AG04449 (cell line): Measurements from ENCODE around the gene PPM1L.

Experiments
- CTCF ChIA-PET: fragments of 350-600 bp; formaldehyde crosslinking; extraction: SDS; loops from one replicate; lab custom pipeline; 2021; ENCODE audit warnings: antibody characterized with exemption; lab: Yijun Ruan, JAX
- POLR2A ChIA-PET: fragments of 400-600, 350-600 bp; formaldehyde crosslinking; extraction: SDS; loops from one replicate; lab custom pipeline; 2020; ENCODE audit warnings: antibody characterized with exemption, inconsistent platforms; lab: Yijun Ruan, JAX
- DNase-seq: peaks from one replicate; pipeline ENCODE4 v3.0.0-alpha.2; 2010; ENCODE audit warnings: low read depth, low spot score
- H3K4me3 ChIP-seq: 2 replicates; pipeline ENCODE4 v1.5.1; 2011; ENCODE audit warnings: low read depth, mild to moderate bottlenecking, control low read depth, low read length
- TF ChIP-seq, protein P1 (sequence below): IDR thresholded peaks from one replicate; pipeline ENCODE4 v1.5.1; 2011; ENCODE audit warnings: mild to moderate bottlenecking, moderate library complexity, low read length, control low read depth, inconsistent platforms; ENCODE audit not compliant: insufficient read depth; ENCODE audit errors: missing control alignments

PPM1L gene

DNA sequence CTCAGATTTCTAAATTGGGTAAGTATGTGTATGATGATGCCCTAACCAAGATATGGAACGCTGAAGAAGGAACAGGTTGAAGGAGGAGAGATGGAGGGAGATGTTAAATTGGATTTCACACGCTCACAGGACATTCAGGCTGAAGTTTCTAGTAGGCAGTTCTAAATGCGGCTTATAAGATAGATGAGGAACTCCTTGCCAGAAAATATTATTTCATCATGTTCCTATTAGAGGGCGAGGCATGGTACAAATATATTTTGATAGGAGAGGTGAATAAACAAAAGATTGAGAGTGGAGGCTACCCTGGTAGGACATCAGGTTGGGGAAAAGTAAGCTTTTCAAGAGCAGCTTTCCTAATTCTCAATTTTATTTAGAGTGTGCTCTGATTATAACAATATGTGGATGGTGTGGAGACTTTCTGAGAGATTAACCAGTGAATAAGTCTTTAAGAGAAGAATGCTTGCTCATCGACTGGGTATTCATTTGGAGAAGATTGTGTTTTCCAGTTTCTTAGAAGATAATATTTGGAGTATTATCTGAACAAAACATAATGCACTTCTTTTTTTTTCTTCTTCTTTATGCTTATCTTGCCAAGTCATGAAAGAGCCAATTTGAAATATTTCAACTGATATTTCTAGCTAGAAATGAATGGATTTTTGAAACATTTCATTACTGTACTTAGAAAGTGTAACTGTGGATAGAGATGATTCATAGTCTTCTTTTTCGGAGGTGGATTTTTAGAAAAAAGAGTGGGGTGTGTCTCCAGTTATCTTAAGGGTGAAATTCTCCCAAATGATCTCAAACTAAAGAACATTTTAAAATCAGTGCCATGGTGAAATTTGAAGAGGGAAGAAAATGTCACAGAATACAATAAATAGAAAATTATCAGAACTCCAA, 260.6 kb downstream of the PPM1L start:
- POLR2A ChIA-PET = no interaction called here

DNA sequence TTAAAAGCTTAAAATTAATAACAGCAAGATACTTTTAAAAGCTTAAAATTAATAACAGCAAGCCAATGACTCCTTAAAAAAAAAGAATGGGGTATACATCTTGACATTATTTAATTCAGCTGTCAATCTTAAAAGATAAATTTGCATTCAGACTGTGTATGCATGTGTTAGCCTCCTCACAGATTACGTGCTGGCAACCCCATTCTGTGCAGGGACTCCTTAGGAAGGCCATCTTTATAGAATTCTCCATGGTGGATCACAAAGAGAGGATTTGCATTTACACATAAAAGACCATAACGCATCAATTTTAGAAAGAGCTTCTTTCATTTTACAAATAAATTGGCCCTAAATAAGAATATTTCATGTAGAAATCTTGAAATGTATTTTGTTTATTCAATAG, 261.9 kb downstream of the PPM1L start:
- TF ChIP-seq, protein P1, sequence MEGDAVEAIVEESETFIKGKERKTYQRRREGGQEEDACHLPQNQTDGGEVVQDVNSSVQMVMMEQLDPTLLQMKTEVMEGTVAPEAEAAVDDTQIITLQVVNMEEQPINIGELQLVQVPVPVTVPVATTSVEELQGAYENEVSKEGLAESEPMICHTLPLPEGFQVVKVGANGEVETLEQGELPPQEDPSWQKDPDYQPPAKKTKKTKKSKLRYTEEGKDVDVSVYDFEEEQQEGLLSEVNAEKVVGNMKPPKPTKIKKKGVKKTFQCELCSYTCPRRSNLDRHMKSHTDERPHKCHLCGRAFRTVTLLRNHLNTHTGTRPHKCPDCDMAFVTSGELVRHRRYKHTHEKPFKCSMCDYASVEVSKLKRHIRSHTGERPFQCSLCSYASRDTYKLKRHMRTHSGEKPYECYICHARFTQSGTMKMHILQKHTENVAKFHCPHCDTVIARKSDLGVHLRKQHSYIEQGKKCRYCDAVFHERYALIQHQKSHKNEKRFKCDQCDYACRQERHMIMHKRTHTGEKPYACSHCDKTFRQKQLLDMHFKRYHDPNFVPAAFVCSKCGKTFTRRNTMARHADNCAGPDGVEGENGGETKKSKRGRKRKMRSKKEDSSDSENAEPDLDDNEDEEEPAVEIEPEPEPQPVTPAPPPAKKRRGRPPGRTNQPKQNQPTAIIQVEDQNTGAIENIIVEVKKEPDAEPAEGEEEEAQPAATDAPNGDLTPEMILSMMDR = no peak
- no peak for DNase-seq
- no peak overlapping the region for H3K4me3 ChIP-seq
- ChIA-PET POLR2A (interaction anchor here (0.6 kb wide), 1 partner anchor 320 kb away, joined by 4 read pairs; no protein-coding TSS in a partner anchor), CTCF (no interaction called here)

More for the DNA sequence above, 260.6 kb downstream of the PPM1L start:
- DNase-seq = no peak
- H3K4me3 ChIP-seq = no peak overlapping the region
- CTCF ChIA-PET = no interaction called here
- TF ChIP-seq, protein P1 = no peak

DNA sequence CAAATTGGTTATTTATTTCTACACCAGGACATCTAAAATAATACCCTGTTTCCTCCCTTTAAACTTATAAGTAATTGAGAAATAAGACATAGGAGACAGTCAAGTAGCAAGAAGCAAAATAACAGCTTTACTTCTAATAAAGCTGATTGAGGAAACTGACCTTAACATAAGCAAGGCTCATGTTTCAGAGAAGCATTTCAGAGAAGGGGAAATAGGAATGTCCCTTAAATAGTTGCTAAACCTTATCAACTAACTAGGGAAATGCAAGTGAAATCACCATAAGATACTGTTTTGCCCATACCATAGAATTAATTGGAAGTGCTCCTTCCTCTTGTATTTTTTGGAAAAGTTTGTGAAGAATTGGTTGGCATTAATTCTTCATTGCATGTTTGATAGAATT, 264.2 kb downstream of the PPM1L start:
- POLR2A ChIA-PET = no interaction called here
- CTCF ChIA-PET = no interaction called here
- no peak for DNase-seq
- H3K4me3 ChIP-seq = no peak overlapping the region
- TF ChIP-seq, protein P1 = no peak

DNA sequence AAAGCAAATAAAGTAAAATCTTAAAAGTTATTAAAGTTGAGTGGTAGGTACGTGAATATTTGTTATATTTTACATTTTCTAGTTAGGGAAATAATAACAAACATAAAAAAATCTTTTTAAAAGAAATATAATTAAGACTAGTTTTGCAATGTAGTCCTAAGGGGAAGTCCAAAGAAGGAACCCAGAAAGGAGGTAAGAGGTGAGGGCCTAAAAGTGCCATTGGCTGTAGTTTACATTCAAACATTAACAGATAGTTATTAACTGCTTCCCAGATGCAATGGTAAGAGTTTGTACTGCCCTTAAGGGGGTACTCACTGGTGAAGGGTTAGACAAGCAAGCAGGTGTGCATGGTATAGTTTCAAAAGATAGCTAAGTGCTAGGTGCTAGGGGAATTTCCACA, 269.9 kb downstream of the PPM1L start:
- POLR2A ChIA-PET = no interaction called here
- TF ChIP-seq, protein P1 = no peak
- no peak overlapping the region for H3K4me3 ChIP-seq
- CTCF ChIA-PET = no interaction called here
- no peak for DNase-seq

DNA sequence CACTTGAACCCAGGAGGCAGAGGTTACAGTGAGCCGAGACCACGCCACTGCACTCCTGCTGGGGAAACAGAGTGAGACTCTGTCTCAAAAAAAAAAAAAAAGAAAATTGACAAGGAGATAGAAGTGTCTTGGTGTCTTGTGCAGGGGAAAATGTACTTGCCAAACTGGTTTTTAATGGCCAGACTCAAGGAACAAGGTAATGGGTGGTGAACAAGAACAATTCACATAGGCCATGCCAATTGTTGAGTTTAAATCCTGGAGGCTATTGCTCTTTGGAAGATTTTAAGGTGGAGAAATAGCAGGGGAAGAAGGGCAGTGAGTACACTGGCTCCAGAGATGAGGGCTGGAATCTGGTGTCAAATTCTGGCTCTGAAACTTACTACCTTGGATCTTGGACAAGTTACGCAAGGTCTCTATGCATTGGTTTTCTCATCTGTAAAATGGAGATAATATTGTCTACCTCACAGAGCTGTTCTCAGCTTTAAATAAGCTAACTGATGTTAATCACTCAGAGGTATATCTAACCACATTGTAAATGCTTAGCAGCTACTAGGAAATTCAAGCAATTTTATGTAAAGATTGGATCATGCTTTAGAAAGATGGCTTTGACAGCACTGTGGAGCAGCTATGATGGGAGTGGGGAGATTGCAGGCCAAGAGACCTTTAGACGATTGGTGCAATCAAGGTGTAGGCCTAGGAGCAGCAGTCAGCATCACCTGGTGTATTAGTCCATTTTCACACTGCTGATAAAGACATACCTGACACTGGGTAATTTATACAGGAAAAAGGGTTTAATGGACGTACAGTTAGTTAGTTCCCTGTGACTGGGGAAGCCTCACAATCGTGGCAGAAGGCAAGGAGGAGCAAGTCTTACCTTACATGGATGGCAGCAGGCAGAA, 270.8 kb downstream of the PPM1L start:
- DNase-seq = no peak
- CTCF ChIA-PET = no interaction called here

More for the DNA sequence above, 270.8 kb downstream of the PPM1L start:
- TF ChIP-seq, protein P1 = no peak
- no peak overlapping the region for H3K4me3 ChIP-seq
- POLR2A ChIA-PET = no interaction called here
